HCT116 (cell line): ENCODE measurements around the gene UBE2M. TPM values are rescaled to one million over a fixed set of nuclear protein-coding genes. Genes with fewer than 3 reads are reported as not detected.

Source experiments
- ATAC-seq: fragments of 200-7000 bp; cut with Tn5 transposase; 2 replicates; pipeline ENCODE4 v1.9.1; 2020; ENCODE audit warnings: mild to moderate bottlenecking, moderate library complexity
- BruUV-seq: library from RNA; stranded (reverse); fragments of 400-500 nt; replicated peaks from 2 replicates; lab custom pipeline; 2021; lab: Mats Ljungman, UMichigan
- CTCF ChIA-PET: fragments of 300-600 bp; sonication (Branson Sonifier 250); formaldehyde crosslinking; loops from one replicate; lab custom pipeline; 2021; ENCODE audit warnings: antibody characterized with exemption; lab: Charles Lee
- POLR2A ChIA-PET: fragments of 300-600, 350-600 bp; sonication (Branson Sonifier 250); formaldehyde crosslinking; loops from one replicate; lab custom pipeline; 2021; ENCODE audit warnings: antibody characterized with exemption; lab: Charles Lee
- RAD21 ChIA-PET, 2 experiments: fragments of 300-600 bp; sonication (Branson Sonifier 250); formaldehyde crosslinking; loops; one replicate each; lab custom pipeline; 2023; ENCODE audit warnings: low total read pairs in 2 of 2; ENCODE audit not compliant: uncharacterized antibody in 2 of 2, unreplicated experiment in 2 of 2, low non-redundant PET in 1 of 2; lab: Charles Lee
- DNase-seq: peaks from one replicate; pipeline ENCODE4 v3.0.0-alpha.2; 2010; ENCODE audit warnings: low read depth, low spot score
- H2AFZ ChIP-seq: fragments of 200-600 bp; shearing (Covaris generic), sonication (generic); 2 replicates; pipeline ENCODE4 v1.6.1; 2017; ENCODE audit warnings: low read depth, mixed run types, mixed read lengths, antibody characterized with exemption, low read length; ENCODE audit not compliant: poor library complexity, severe bottlenecking
- H3K27ac ChIP-seq: 2 replicates; pipeline ENCODE4 v1.5.1; 2012; ENCODE audit warnings: low read depth, low read length
- H3K27me3 ChIP-seq: fragments of 200-600 bp; sonication (generic); 2 replicates; pipeline ENCODE4 v1.6.1; 2016; ENCODE audit warnings: mixed run types, low read length, mixed read lengths; ENCODE audit not compliant: insufficient read depth
- H3K36me3 ChIP-seq, 2 experiments: fragments of 200-500 bp in 1 of 2; fragments of 200-600 bp in 1 of 2; sonication (Bioruptor generic) in 1 of 2; sonication (generic) in 1 of 2; 2 replicates each; pipeline versions ENCODE4 v1.5.1 to v1.6.1; 2014 to 2016; ENCODE audit warnings: low read length in 2 of 2, inconsistent platforms in 1 of 2, mixed read lengths in 1 of 2, mixed run types in 1 of 2; ENCODE audit not compliant: insufficient read depth in 2 of 2, control insufficient read depth in 1 of 2
- H3K4me1 ChIP-seq, 2 experiments: fragments of 200-600 bp in 1 of 2; sonication (generic) in 1 of 2; 2 replicates each; pipeline versions ENCODE4 v1.5.1 to v1.6.1; 2012 to 2017; ENCODE audit warnings: low read length in 2 of 2, inconsistent platforms in 1 of 2, mild to moderate bottlenecking in 1 of 2, mixed read lengths in 1 of 2, mixed run types in 1 of 2, moderate library complexity in 1 of 2; ENCODE audit not compliant: insufficient read depth in 2 of 2, control insufficient read depth in 1 of 2
- H3K4me2 ChIP-seq: fragments of 200-600 bp; sonication (generic); 2 replicates; pipeline ENCODE4 v1.6.1; 2017; ENCODE audit warnings: mixed run types, low read length, mixed read lengths
- H3K4me3 ChIP-seq, 2 experiments: fragments of 200-600 bp in 1 of 2; sonication (generic) in 1 of 2; replicated peaks in 1 of 2; 2 replicates each; pipeline ENCODE4 v1.5.1; 2011 to 2016; ENCODE audit warnings: low read length in 2 of 2, control low read depth in 1 of 2, low read depth in 1 of 2, mild to moderate bottlenecking in 1 of 2, mixed read lengths in 1 of 2, mixed run types in 1 of 2
- H3K79me2 ChIP-seq: fragments of 200-600 bp; sonication (generic); 2 replicates; pipeline ENCODE4 v1.6.1; 2017; ENCODE audit warnings: mild to moderate bottlenecking, mixed run types, low read length, moderate library complexity, mixed read lengths; ENCODE audit not compliant: insufficient read depth
- H3K9ac ChIP-seq: fragments of 200-600 bp; sonication (generic); 2 replicates; pipeline ENCODE4 v1.6.1; 2016; ENCODE audit warnings: low read length, mixed read lengths
- H3K9me2 ChIP-seq: fragments of 200-600 bp; sonication (generic), shearing (Covaris generic); 2 replicates; pipeline ENCODE4 v1.6.1; 2017; ENCODE audit warnings: mixed run types, mild to moderate bottlenecking, moderate library complexity; ENCODE audit not compliant: insufficient read depth
- H3K9me3 ChIP-seq, 2 experiments: fragments of 200-500 bp in 1 of 2; fragments of 200-600 bp in 1 of 2; sonication (Bioruptor generic) in 1 of 2; sonication (generic) in 1 of 2; 2 replicates each; pipeline ENCODE4 v1.6.1; 2014 to 2017; ENCODE audit warnings: low read length in 2 of 2, mixed read lengths in 2 of 2, inconsistent platforms in 1 of 2, low read depth in 1 of 2, mild to moderate bottlenecking in 1 of 2, mixed run types in 1 of 2, moderate library complexity in 1 of 2; ENCODE audit not compliant: control insufficient read depth in 1 of 2, insufficient read depth in 1 of 2
- H4K20me1 ChIP-seq: fragments of 200-600 bp; sonication (generic), shearing (Covaris generic); 2 replicates; pipeline ENCODE4 v1.6.1; 2017; ENCODE audit warnings: mixed run types, mild to moderate bottlenecking, moderate library complexity; ENCODE audit not compliant: insufficient read depth
- CEBPB ChIP-seq: IDR thresholded peaks from 2 replicates; pipeline ENCODE4 v1.6.1; 2012; ENCODE audit warnings: low read depth
- EGR1 ChIP-seq: IDR thresholded peaks from 2 replicates; pipeline ENCODE4 v1.6.1; 2012; ENCODE audit warnings: low read depth
- ELF1 ChIP-seq: IDR thresholded peaks from 2 replicates; pipeline ENCODE4 v1.6.1; 2012; ENCODE audit warnings: low read depth, borderline replicate concordance
- EZH2 ChIP-seq: fragments of 200-600 bp; sonication (generic); IDR thresholded peaks from 2 replicates; pipeline ENCODE4 v1.6.1; 2017; ENCODE audit warnings: antibody characterized with exemption, mixed run types
- MAX ChIP-seq: IDR thresholded peaks from 2 replicates; pipeline ENCODE4 v1.6.1; 2012
- POLR2A ChIP-seq: IDR thresholded peaks from 2 replicates; pipeline ENCODE4 v1.7.0; 2011; ENCODE audit warnings: borderline replicate concordance; ENCODE audit not compliant: insufficient read depth, insufficient read length; ENCODE audit errors: extremely low read depth
- POLR2AphosphoS5 ChIP-seq: IDR thresholded peaks from 2 replicates; pipeline ENCODE4 v1.6.1; 2011; ENCODE audit warnings: mild to moderate bottlenecking, low read depth, low read length, moderate library complexity
- SIN3A ChIP-seq: IDR thresholded peaks from 2 replicates; pipeline ENCODE4 v1.6.1; 2012; ENCODE audit warnings: low read depth
- SP1 ChIP-seq: IDR thresholded peaks from 2 replicates; pipeline ENCODE4 v1.6.1; 2012; ENCODE audit warnings: low read depth
- SRF ChIP-seq: IDR thresholded peaks from 2 replicates; pipeline ENCODE4 v1.6.1; 2012; ENCODE audit warnings: low read depth
- ZNF274 ChIP-seq: fragments of 200-500 bp; sonication (Bioruptor generic); IDR thresholded peaks from 2 replicates; pipeline ENCODE4 v1.6.1; 2014; ENCODE audit warnings: mild to moderate bottlenecking, low read depth, low read length, inconsistent platforms
- intact Hi-C: fragments of 100-400 bp; cut with micrococcal nuclease; formaldehyde crosslinking; loops from 2 replicates; pipeline ENCODE4 v1.10.0; 2022
- total RNA-seq: library from RNA; stranded (reverse); gene quantifications from one replicate; pipeline ENCODE4 v1.2.1, GENCODE V29; 2021; ENCODE audit not compliant: unreplicated experiment

The UBE2M gene
- total RNA-seq, 1 experiment from 2014 or later: 120 TPM

GRCh38 chr19:58563823-58564222 lies 5.4 kb upstream of the UBE2M start:
- Histone ChIP-seq H2AFZ (no peak overlapping the region), H3K9me2 (no peaks in the 10 kb centered on the region), H4K20me1 (no peaks in the 10 kb centered on the region), H3K36me3 (no peaks in the 10 kb centered on the region), H3K4me3 (no peak overlapping the region), H3K4me2 (no peak overlapping the region), H3K9me3 (no peaks in the 10 kb centered on the region), H3K9ac (no peak overlapping the region), H3K27ac (no peak overlapping the region), H3K79me2 (peaks cover 20% of the 10 kb centered on the region; the same call in 1 of the 2 replicates), H3K27me3 (no peaks in the 10 kb centered on the region), H3K4me1 (peaks cover 6 to 15% of the 10 kb centered on the region in 2 experiments)
- BruUV-seq: no TSS peak
- DNase-seq: no peak
- ChIA-PET RAD21 (no interaction called here), CTCF (no interaction called here), POLR2A (interaction anchor here (0.9 kb wide), 1 partner anchor 50 kb away, joined by 3 read pairs; no protein-coding TSS in a partner anchor)
- TF ChIP-seq SP1: no peak
- TF ChIP-seq CEBPB: no peak
- TF ChIP-seq SIN3A: no peak
- TF ChIP-seq SRF: no peak
- no peak for TF ChIP-seq EGR1
- TF ChIP-seq EZH2: no peak
- TF ChIP-seq ZNF274: no peak
- no peak for TF ChIP-seq POLR2AphosphoS5
- no peak for TF ChIP-seq POLR2A
- ATAC-seq: no peak
- intact Hi-C loops: no loop called here

- POLR2A ChIA-PET: no interaction called here
- H3K4me2 ChIP-seq: no peak overlapping the region
- TF ChIP-seq MAX (no peak), ELF1 (no peak), POLR2AphosphoS5 (no peak), EGR1 (no peak)
These were observed 4.7 kb upstream of the UBE2M start for GRCh38 chr19:58563034-58563573.

More at GRCh38 chr19:58563034-58563573, 4.7 kb upstream of the UBE2M start:
- no peak for ATAC-seq
- RAD21 ChIA-PET: no interaction called here
- Histone ChIP-seq H3K27ac (no peak overlapping the region), H3K36me3 (no peaks in the 10 kb centered on the region), H2AFZ (no peak overlapping the region), H3K4me3 (no peak overlapping the region), H3K27me3 (no peaks in the 10 kb centered on the region), H4K20me1 (no peaks in the 10 kb centered on the region), H3K79me2 (peaks cover 21% of the 10 kb centered on the region), H3K9me3 (no peaks in the 10 kb centered on the region), H3K9me2 (no peaks in the 10 kb centered on the region), H3K9ac (no peak overlapping the region), H3K4me1 (peaks cover 6 to 17% of the 10 kb centered on the region in 2 experiments)
- CTCF ChIA-PET: no interaction called here
- intact Hi-C loops: no loop called here
- BruUV-seq: no TSS peak
- no peak for DNase-seq
